IMR-90 (cell line): ENCODE measurements around the gene ACTN2. TPM values are rescaled to one million over a fixed set of nuclear protein-coding genes. Genes with fewer than 3 reads are reported as not detected.

ENCODE experiments used
- ATAC-seq: fragments of 200-7000 bp; cut with Tn5 transposase; 2 replicates; pipeline ENCODE4 v1.9.1; 2020; ENCODE audit warnings: low read depth, mild to moderate bottlenecking, moderate library complexity
- BruUV-seq: library from RNA; stranded (reverse); fragments of 400-500 nt; replicated peaks from 2 replicates; lab custom pipeline; 2021; lab: Mats Ljungman, UMichigan
- CTCF ChIA-PET: fragments of 300-600 bp; formaldehyde crosslinking; extraction: SDS; loops from one replicate; lab custom pipeline; 2021; ENCODE audit warnings: antibody characterized with exemption; lab: Yijun Ruan, JAX
- POLR2A ChIA-PET: fragments of 300-600 bp; sonication (Branson Sonifier 250); formaldehyde crosslinking; loops from one replicate; lab custom pipeline; 2022; ENCODE audit warnings: antibody characterized with exemption; ENCODE audit not compliant: unreplicated experiment; lab: Charles Lee
- DNase-seq: peaks from one replicate; pipeline ENCODE4 v3.0.0; 2013
- H2AFZ ChIP-seq: replicated peaks from 2 replicates; pipeline ENCODE3; 2013; ENCODE audit warnings: low read length, mild to moderate bottlenecking; ENCODE audit not compliant: poor library complexity
- H2AK5ac ChIP-seq: 2 replicates; pipeline ENCODE4 v1.6.1; 2013; ENCODE audit warnings: low read depth, low read length, inconsistent platforms
- H2AK9ac ChIP-seq: replicated peaks from 2 replicates; pipeline ENCODE3; 2013; ENCODE audit warnings: mild to moderate bottlenecking, low read depth, low read length, moderate library complexity; ENCODE audit not compliant: poor library complexity
- H2BK120ac ChIP-seq: 2 replicates; pipeline ENCODE4 v1.6.1; 2013; ENCODE audit warnings: low read depth, low read length, inconsistent platforms
- H2BK15ac ChIP-seq: 3 replicates; pipeline ENCODE4 v1.6.1; 2013; ENCODE audit warnings: low read depth, low read length, inconsistent platforms
- H2BK20ac ChIP-seq: 2 replicates; pipeline ENCODE4 v1.6.1; 2013; ENCODE audit warnings: low read depth, mild to moderate bottlenecking, inconsistent platforms, low read length, moderate library complexity
- H2BK5ac ChIP-seq: 2 replicates; pipeline ENCODE4 v1.6.1; 2013; ENCODE audit warnings: mild to moderate bottlenecking, low read depth, low read length, inconsistent platforms; ENCODE audit not compliant: poor library complexity, severe bottlenecking
- H3K14ac ChIP-seq: replicated peaks from 2 replicates; pipeline ENCODE4 v1.6.1; 2013; ENCODE audit warnings: low read depth, low read length, inconsistent platforms
- H3K18ac ChIP-seq: 2 replicates; pipeline ENCODE4 v1.6.1; 2013; ENCODE audit warnings: low read depth, low read length, control low read depth
- H3K23ac ChIP-seq: 2 replicates; pipeline ENCODE4 v1.6.1; 2013; ENCODE audit warnings: low read depth, low read length, inconsistent platforms
- H3K27ac ChIP-seq: 2 replicates; pipeline ENCODE4 v1.5.1; 2013; ENCODE audit warnings: mild to moderate bottlenecking, control low read depth, low read length; ENCODE audit not compliant: insufficient read depth
- H3K27me3 ChIP-seq: 2 replicates; pipeline ENCODE4 v1.6.1; 2013; ENCODE audit warnings: low read length; ENCODE audit not compliant: control insufficient read depth, insufficient read depth
- H3K36me3 ChIP-seq: 2 replicates; pipeline ENCODE4 v1.6.1; 2013; ENCODE audit warnings: low read length, mixed read lengths; ENCODE audit not compliant: control insufficient read depth, insufficient read depth
- H3K4ac ChIP-seq: 2 replicates; pipeline ENCODE4 v1.6.1; 2013; ENCODE audit warnings: low read depth, low read length, inconsistent platforms
- H3K4me1 ChIP-seq: 2 replicates; pipeline ENCODE4 v1.6.1; 2013; ENCODE audit warnings: low read length, mixed read lengths; ENCODE audit not compliant: control insufficient read depth, insufficient read depth
- H3K4me2 ChIP-seq: 2 replicates; pipeline ENCODE4 v1.6.1; 2013; ENCODE audit warnings: low read depth, mild to moderate bottlenecking, control low read depth, low read length, moderate library complexity
- H3K4me3 ChIP-seq: 2 replicates; pipeline ENCODE4 v1.5.1; 2013; ENCODE audit warnings: low read depth, mild to moderate bottlenecking, control low read depth, low read length, moderate library complexity; ENCODE audit not compliant: insufficient read depth
- H3K56ac ChIP-seq: 2 replicates; pipeline ENCODE4 v1.6.1; 2013; ENCODE audit warnings: low read length, inconsistent platforms; ENCODE audit not compliant: insufficient read depth; ENCODE audit errors: extremely low read depth
- H3K79me1 ChIP-seq, 2 experiments: 2 replicates each; pipeline ENCODE4 v1.6.1; 2013; ENCODE audit warnings: low read length in 2 of 2, inconsistent platforms in 1 of 2, low read depth in 1 of 2
- H3K9ac ChIP-seq: 2 replicates; pipeline ENCODE4 v1.6.1; 2013; ENCODE audit warnings: low read depth, low read length, control low read depth
- H3K9me1 ChIP-seq: 2 replicates; pipeline ENCODE4 v1.6.1; 2013; ENCODE audit warnings: low read length, inconsistent platforms; ENCODE audit not compliant: insufficient read depth
- H3K9me3 ChIP-seq: 2 replicates; pipeline ENCODE4 v1.6.1; 2013; ENCODE audit warnings: low read length; ENCODE audit not compliant: control insufficient read depth, insufficient read depth
- H4K20me1 ChIP-seq: 2 replicates; pipeline ENCODE4 v1.6.1; 2013; ENCODE audit warnings: low read length, inconsistent platforms; ENCODE audit not compliant: insufficient read depth
- H4K5ac ChIP-seq: 2 replicates; pipeline ENCODE4 v1.6.1; 2013; ENCODE audit warnings: mild to moderate bottlenecking, low read depth, low read length, control low read depth
- H4K8ac ChIP-seq, 2 experiments: 2 replicates each; pipeline ENCODE4 v1.6.1; 2013; ENCODE audit warnings: low read depth in 2 of 2, low read length in 2 of 2, control low read depth in 1 of 2, inconsistent platforms in 1 of 2
- H4K91ac ChIP-seq: 2 replicates; pipeline ENCODE4 v1.6.1; 2013; ENCODE audit warnings: low read depth, low read length, inconsistent platforms; ENCODE audit not compliant: insufficient read depth
- BHLHE40 ChIP-seq: fragments of 150-350 bp; IDR thresholded peaks from 2 replicates; pipeline ENCODE4 v1.6.1; 2016; ENCODE audit warnings: mild to moderate bottlenecking, low read depth, low read length
- CHD1 ChIP-seq: IDR thresholded peaks from 2 replicates; pipeline ENCODE4 v1.6.1; 2012; ENCODE audit warnings: low read depth, low read length, improper control_type of control experiment
- MAFK ChIP-seq: IDR thresholded peaks from 2 replicates; pipeline ENCODE4 v1.6.1; 2012; ENCODE audit warnings: low read depth, low read length, improper control_type of control experiment
- MAZ ChIP-seq: IDR thresholded peaks from 2 replicates; pipeline ENCODE4 v1.6.1; 2012; ENCODE audit warnings: low read depth, mild to moderate bottlenecking, low read length, improper control_type of control experiment, moderate library complexity, borderline replicate concordance
- MXI1 ChIP-seq: IDR thresholded peaks from 2 replicates; pipeline ENCODE4 v1.6.1; 2012; ENCODE audit warnings: low read depth, mild to moderate bottlenecking, low read length, moderate library complexity, borderline replicate concordance
- NFE2L2 ChIP-seq: fragments of 150-350 bp; IDR thresholded peaks from 2 replicates; pipeline ENCODE4 v1.6.1; 2016; ENCODE audit warnings: low read depth, mild to moderate bottlenecking, low read length
- POLR2A ChIP-seq: IDR thresholded peaks from 2 replicates; pipeline ENCODE4 v1.6.1; 2012; ENCODE audit warnings: mild to moderate bottlenecking, low read depth, low read length
- RAD21 ChIP-seq: IDR thresholded peaks from 2 replicates; pipeline ENCODE4 v1.6.1; 2012; ENCODE audit warnings: low read length, improper control_type of control experiment
- RCOR1 ChIP-seq: IDR thresholded peaks from 2 replicates; pipeline ENCODE4 v1.6.1; 2012; ENCODE audit warnings: mild to moderate bottlenecking, low read length, improper control_type of control experiment; ENCODE audit not compliant: insufficient replicate concordance
- RFX5 ChIP-seq: IDR thresholded peaks from 2 replicates; pipeline ENCODE4 v1.8.0; 2012; ENCODE audit warnings: low read depth, mild to moderate bottlenecking, low read length, moderate library complexity
- WGBS, 2 experiments: methylation state at CpG; one replicate each; pipeline versions ENCODE4 v1.1.5 to v1.1.7; 2013; ENCODE audit warnings: missing lambda C conversion rate in 2 of 2; ENCODE audit not compliant: insufficient read length in 1 of 2; ENCODE audit errors: extremely low coverage in 2 of 2; 5-methylcytosine and 5-hydroxymethylcytosine counted together
- dilution Hi-C: fragments of 300-500 bp; cut with HindIII; formaldehyde crosslinking; loops from one replicate; pipeline ENCODE4 v1.14.3; 2018; ENCODE audit warnings: low sequenced_read_pairs; ENCODE audit not compliant: unreplicated experiment
- in situ Hi-C: fragments of 300-500 bp; cut with MboI; formaldehyde crosslinking; loops from 3 replicates; pipeline ENCODE4 v1.14.3; 2019; ENCODE audit warnings: low sequenced_read_pairs, inconsistent platforms, mixed read lengths
- intact Hi-C: fragments of 100-400 bp; cut with micrococcal nuclease; formaldehyde crosslinking; loops from 2 replicates; pipeline ENCODE4 v1.10.0; 2022
- polyA plus RNA-seq, 3 experiments: library from polyadenylated mRNA; depleted of rRNA; stranded (reverse); fragments of >200 nt; gene quantifications; 2 replicates each; pipeline ENCODE4 v1.2.3, GENCODE V29; 2012; ENCODE audit warnings: low replicate concordance in 1 of 3
- total RNA-seq: library from RNA; depleted of rRNA; stranded (reverse); fragments of >200 nt; gene quantifications from 2 replicates; pipeline ENCODE4 v1.2.3, GENCODE V29; 2012
- TF ChIP-seq, protein P1 (sequence below): fragments of 150-350 bp; IDR thresholded peaks from 2 replicates; pipeline ENCODE4 v1.6.1; 2017; ENCODE audit warnings: mild to moderate bottlenecking, antibody characterized with exemption, low read length, low read depth
- TF ChIP-seq, protein P2 (sequence below): fragments of 150-350 bp; IDR thresholded peaks from 2 replicates; pipeline ENCODE4 v1.6.1; 2016; ENCODE audit warnings: low read depth, mild to moderate bottlenecking, low read length, moderate library complexity, borderline replicate concordance

ACTN2 gene
- total and polyA plus RNA-seq, 2 of the 4 experiments (the other 2 are of a cell fraction), result under 0.01 TPM; not detected in 1

DNA sequence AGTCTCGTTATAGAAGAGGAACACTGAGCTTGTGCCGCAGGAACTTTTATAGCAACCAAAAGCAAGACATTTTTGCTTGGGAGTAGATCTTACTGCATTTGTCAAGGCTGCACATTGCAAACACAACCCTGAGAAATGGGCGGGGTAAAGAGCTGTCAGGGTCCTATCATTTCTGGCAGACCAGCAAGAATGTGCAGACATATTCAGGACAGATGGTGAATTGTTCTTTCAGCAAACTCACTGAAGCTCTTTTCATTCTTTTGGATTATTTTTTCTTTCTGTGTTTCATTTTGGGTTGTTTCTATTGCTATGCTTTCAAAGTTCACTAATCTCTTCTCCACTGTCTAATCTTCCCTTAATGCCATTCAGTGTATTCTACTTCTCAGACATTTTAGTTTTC is 5.1 kb upstream of the ACTN2 start:
- POLR2A ChIA-PET, result no interaction called here
- Histone ChIP-seq H3K9me3 (no peaks in the 10 kb centered on the region), H2BK20ac (no peak overlapping the region), H2BK15ac (no peak overlapping the region), H3K27me3 (no peaks in the 10 kb centered on the region), H3K4ac (no peak overlapping the region), H3K56ac (no peak overlapping the region), H4K91ac (no peak overlapping the region), H4K5ac (no peak overlapping the region), H2AFZ (no peak overlapping the region), H4K20me1 (no peaks in the 10 kb centered on the region), H3K18ac (no peak overlapping the region), H3K79me1 (no peaks in the 10 kb centered on the region), H2AK5ac (no peak overlapping the region), H4K8ac (no peak overlapping the region), H3K4me3 (no peak overlapping the region), H3K23ac (no peak overlapping the region), H3K9ac (no peak overlapping the region), H2BK120ac (no peak overlapping the region), H3K27ac (no peak overlapping the region), H2BK5ac (no peak overlapping the region), H3K14ac (no peak overlapping the region), H3K9me1 (no peaks in the 10 kb centered on the region), H3K36me3 (no peaks in the 10 kb centered on the region), H2AK9ac (no peak overlapping the region), H3K4me1 (no peaks in the 10 kb centered on the region), H3K4me2 (no peak overlapping the region)
- WGBS, 2 experiments, result 67% methylated on average over 1 of the region's 3 CpGs; no CpG with 5 or more reads in 1 of the 2 experiments
- intact Hi-C loops, result no loop called here
- CTCF ChIA-PET, result no interaction called here
- ATAC-seq (no peak), DNase-seq (no peak)
- dilution Hi-C loops, result no loop called here
- in situ Hi-C loops, result no loop called here
- BruUV-seq, result no TSS peak
- TF ChIP-seq, protein P1, sequence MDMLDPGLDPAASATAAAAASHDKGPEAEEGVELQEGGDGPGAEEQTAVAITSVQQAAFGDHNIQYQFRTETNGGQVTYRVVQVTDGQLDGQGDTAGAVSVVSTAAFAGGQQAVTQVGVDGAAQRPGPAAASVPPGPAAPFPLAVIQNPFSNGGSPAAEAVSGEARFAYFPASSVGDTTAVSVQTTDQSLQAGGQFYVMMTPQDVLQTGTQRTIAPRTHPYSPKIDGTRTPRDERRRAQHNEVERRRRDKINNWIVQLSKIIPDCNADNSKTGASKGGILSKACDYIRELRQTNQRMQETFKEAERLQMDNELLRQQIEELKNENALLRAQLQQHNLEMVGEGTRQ, result no peak
- TF ChIP-seq RAD21 (no peak), MXI1 (no peak), CHD1 (no peak), MAZ (no peak), RFX5 (no peak), BHLHE40 (no peak), POLR2A (no peak), MAFK (no peak), NFE2L2 (no peak), RCOR1 (no peak)
- TF ChIP-seq, protein P2, sequence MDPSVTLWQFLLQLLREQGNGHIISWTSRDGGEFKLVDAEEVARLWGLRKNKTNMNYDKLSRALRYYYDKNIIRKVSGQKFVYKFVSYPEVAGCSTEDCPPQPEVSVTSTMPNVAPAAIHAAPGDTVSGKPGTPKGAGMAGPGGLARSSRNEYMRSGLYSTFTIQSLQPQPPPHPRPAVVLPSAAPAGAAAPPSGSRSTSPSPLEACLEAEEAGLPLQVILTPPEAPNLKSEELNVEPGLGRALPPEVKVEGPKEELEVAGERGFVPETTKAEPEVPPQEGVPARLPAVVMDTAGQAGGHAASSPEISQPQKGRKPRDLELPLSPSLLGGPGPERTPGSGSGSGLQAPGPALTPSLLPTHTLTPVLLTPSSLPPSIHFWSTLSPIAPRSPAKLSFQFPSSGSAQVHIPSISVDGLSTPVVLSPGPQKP, result no peak
